ENCODE data around the gene CXCR6. TPM values are rescaled to one million over a fixed set of nuclear protein-coding genes. Genes with fewer than 3 reads are reported as not detected.
A peak's percentile ranks its signal among the peaks of the same experiment; 100 is the strongest.

The CXCR6 gene
- total and polyA plus RNA-seq, 2 of the 13 experiments (the other 11 are each of a cell fraction or from before 2014, with no cell fraction given): not detected

DNA sequence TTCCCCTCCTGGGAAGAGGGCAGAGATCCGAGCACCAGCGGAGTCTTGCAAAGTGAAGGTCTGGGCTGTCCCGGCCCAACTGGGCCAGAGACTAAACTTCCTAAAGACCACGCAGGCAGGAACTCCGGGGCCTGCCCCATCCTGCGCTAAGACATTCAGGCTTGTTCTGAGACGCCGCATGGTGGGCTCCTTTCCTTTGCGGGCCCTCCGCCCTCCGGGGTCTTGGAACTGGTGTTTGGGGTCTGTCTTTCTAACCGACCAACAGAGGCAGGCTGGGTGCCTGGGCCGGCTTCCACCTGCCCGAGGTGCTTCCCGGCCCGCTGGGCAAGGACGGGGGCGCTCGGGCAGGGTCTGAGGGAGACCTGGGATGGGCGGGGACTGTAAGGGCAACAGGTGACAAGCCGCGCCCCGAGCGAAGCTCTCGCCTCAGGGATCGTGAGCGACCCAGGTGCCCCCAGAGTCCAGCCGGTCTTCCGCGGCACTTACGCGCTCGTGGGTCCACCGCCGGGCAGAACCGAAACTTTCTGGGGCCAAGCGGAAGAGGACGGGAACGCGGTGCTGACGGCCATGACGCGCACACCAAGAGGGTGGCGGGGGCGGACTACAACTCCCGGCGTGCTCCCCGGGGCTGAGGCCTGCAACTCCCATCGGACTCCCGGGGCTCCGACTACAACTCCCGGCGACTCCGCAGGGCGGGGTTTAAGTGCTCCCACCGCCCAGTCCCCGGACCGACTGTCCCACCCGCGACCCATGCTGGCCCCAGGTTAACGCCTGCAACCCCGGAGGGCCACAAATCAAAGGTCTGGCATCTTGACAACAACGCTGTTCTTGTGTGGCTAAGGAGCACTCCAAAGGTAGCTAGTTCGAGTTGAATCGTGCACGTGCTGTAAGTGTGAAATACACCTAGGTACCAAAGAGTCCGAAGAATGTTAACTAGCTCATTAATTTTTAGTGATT is 52.2 kb downstream of the CXCR6 start, which contains the start of gene FYCO1 (continued):
- TF ChIP-seq SIX1 (CRISPR knock-in tag; IDR thresholded peaks at IDR 0.05; ENCODE audit: borderline replicate concordance) (no peak), ZNF724P (CRISPR knock-in tag; IDR thresholded peaks at IDR 0.05; ENCODE audit: borderline replicate concordance) (peak; percentile 46; the same call in 1 of the 2 replicates), ZNF24 (IDR thresholded peaks at IDR 0.05) (no peak), HBP1 (CRISPR knock-in tag; IDR thresholded peaks at IDR 0.05; ENCODE audit: low read depth) (no peak), ZNF883 (CRISPR knock-in tag; IDR thresholded peaks at IDR 0.05; ENCODE audit: not compliant biosample characterization) (peak; percentile 92), E2F1 (CRISPR knock-in tag; IDR thresholded peaks at IDR 0.05) (no peak; the same call in 1 of the 2 replicates), IRF2 (CRISPR knock-in tag; IDR thresholded peaks at IDR 0.05) (peak; percentile 89), ZNF264 (CRISPR knock-in tag; IDR thresholded peaks at IDR 0.05) (no peak), ZNF569 (CRISPR knock-in tag; IDR thresholded peaks at IDR 0.05; ENCODE audit: borderline replicate concordance) (no peak), ZBTB2 (CRISPR knock-in tag; IDR thresholded peaks at IDR 0.05; ENCODE audit: low read depth) (no peak)
- TF ChIP-seq, protein P1, sequence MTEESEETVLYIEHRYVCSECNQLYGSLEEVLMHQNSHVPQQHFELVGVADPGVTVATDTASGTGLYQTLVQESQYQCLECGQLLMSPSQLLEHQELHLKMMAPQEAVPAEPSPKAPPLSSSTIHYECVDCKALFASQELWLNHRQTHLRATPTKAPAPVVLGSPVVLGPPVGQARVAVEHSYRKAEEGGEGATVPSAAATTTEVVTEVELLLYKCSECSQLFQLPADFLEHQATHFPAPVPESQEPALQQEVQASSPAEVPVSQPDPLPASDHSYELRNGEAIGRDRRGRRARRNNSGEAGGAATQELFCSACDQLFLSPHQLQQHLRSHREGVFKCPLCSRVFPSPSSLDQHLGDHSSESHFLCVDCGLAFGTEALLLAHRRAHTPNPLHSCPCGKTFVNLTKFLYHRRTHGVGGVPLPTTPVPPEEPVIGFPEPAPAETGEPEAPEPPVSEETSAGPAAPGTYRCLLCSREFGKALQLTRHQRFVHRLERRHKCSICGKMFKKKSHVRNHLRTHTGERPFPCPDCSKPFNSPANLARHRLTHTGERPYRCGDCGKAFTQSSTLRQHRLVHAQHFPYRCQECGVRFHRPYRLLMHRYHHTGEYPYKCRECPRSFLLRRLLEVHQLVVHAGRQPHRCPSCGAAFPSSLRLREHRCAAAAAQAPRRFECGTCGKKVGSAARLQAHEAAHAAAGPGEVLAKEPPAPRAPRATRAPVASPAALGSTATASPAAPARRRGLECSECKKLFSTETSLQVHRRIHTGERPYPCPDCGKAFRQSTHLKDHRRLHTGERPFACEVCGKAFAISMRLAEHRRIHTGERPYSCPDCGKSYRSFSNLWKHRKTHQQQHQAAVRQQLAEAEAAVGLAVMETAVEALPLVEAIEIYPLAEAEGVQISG (CRISPR knock-in tag; IDR thresholded peaks at IDR 0.05): peak; percentile 86
- TF ChIP-seq, protein P2, sequence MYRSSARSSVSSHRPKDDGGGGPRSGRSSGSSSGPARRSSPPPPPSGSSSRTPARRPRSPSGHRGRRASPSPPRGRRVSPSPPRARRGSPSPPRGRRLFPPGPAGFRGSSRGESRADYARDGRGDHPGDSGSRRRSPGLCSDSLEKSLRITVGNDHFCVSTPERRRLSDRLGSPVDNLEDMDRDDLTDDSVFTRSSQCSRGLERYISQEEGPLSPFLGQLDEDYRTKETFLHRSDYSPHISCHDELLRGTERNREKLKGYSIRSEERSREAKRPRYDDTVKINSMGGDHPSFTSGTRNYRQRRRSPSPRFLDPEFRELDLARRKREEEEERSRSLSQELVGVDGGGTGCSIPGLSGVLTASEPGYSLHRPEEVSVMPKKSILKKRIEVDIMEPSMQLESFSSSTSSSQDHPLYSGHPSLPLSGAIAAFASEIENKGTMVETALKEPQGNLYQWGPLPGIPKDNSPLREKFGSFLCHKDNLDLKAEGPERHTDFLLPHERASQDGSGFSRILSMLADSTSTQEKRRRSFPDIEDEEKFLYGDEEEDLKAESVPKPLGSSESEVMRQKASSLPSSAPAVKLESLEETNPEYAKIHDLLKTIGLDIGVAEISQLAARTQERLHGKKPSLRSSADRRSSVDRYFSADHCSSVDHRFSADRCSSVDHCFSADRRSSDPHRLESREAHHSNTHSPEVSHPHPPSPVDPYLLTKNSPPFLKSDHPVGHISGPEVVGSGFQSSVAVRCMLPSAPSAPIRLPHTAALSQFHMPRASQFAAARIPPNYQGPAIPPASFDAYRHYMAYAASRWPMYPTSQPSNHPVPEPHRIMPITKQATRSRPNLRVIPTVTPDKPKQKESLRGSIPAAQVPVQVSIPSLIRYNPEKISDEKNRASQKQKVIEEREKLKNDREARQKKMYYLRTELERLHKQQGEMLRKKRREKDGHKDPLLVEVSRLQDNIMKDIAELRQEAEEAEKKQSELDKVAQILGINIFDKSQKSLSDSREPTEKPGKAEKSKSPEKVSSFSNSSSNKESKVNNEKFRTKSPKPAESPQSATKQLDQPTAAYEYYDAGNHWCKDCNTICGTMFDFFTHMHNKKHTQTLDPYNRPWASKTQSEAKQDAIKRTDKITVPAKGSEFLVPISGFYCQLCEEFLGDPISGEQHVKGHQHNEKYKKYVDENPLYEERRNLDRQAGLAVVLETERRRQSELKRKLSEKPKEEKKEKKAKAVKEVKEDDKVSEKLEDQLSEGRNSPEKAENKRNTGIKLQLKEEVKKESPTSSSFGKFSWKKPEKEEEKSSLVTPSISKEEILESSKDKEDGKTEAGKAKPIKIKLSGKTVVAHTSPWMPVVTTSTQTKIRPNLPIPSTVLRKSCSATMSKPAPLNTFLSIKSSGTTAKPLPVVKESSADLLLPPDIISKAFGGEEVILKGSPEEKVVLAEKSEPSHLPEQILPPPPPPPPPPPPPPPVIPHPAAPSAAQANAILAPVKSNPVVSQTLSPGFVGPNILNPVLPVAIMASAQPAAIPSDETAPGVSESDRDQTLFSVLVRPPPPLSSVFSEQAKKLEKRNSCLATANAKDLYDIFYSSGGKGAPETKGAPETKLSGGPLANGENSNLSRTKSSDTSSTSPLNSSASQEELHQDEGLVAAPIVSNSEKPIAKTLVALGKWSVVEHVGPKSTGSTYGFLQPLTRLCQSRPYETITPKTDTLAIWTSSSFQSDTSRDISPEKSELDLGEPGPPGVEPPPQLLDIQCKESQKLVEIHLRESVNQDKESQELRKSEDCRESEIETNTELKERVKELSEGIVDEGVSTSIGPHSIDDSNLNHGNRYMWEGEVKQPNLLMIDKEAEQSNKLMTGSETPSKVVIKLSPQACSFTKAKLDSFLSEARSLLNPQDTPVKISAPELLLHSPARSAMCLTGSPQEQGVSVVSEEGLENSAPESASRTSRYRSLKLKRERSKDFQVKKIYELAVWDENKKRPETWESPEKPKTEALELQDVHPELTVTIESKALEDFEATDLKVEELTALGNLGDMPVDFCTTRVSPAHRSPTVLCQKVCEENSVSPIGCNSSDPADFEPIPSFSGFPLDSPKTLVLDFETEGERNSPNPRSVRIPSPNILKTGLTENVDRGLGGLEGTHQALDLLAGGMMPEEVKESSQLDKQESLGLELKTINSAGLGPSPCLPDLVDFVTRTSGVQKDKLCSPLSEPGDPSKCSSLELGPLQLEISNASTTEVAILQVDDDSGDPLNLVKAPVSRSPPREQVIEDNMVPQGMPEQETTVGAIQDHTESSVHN (CRISPR knock-in tag; IDR thresholded peaks at IDR 0.05): peak; percentile 20; the same call in 1 of the 2 replicates
